CD4-positive, alpha-beta T cell treated with Interleukin-15 for 1 hour (primary cell): ENCODE results near the gene CPA4.

ENCODE experiments used
- DNase-seq: peaks from one replicate; pipeline ENCODE4 v3.0.0-alpha.2; 2020

The CPA4 gene

GRCh38 chr7:130275826-130276297 lies 17.1 kb upstream of the CPA4 start:
- DNase-seq: no peak

GRCh38 chr7:130276796-130277762 lies 15.9 kb upstream of the CPA4 start:
- no peak for DNase-seq

- no peak for DNase-seq
Measured at GRCh38 chr7:130277763-130278643, 15.0 kb upstream of the CPA4 start.

- no peak for DNase-seq
Measured at GRCh38 chr7:130278860-130279259, 14.1 kb upstream of the CPA4 start.

GRCh38 chr7:130279286-130279685 lies 13.7 kb upstream of the CPA4 start:
- no peak for DNase-seq

- DNase-seq: no peak
Measured at GRCh38 chr7:130279906-130280305, 13.1 kb upstream of the CPA4 start.

- no peak for DNase-seq
Measured at GRCh38 chr7:130281260-130281659, 11.7 kb upstream of the CPA4 start.

- DNase-seq: no peak
Measured at GRCh38 chr7:130286881-130287280, 6.1 kb upstream of the CPA4 start.

- DNase-seq: no peak
Measured at GRCh38 chr7:130288168-130288567, 4.8 kb upstream of the CPA4 start.

GRCh38 chr7:130288829-130289228 lies 4.1 kb upstream of the CPA4 start:
- no peak for DNase-seq

- DNase-seq: no peak
Measured at GRCh38 chr7:130289478-130289877, 3.5 kb upstream of the CPA4 start.

GRCh38 chr7:130290745-130291144 lies 2.2 kb upstream of the CPA4 start:
- no peak for DNase-seq

- DNase-seq: no peak
Measured at GRCh38 chr7:130293521-130293920, 560 bp downstream of the CPA4 start.

GRCh38 chr7:130294314-130294713 lies 1.4 kb downstream of the CPA4 start:
- DNase-seq: no peak

- DNase-seq: no peak
Measured at GRCh38 chr7:130296221-130296951, 3.4 kb downstream of the CPA4 start.

- DNase-seq: no peak
Measured at GRCh38 chr7:130297628-130298543, 4.9 kb downstream of the CPA4 start.

- DNase-seq: no peak
Measured at GRCh38 chr7:130298544-130299326, 5.8 kb downstream of the CPA4 start.

GRCh38 chr7:130299866-130300265 lies 6.9 kb downstream of the CPA4 start:
- no peak for DNase-seq

- DNase-seq: no peak
Measured at GRCh38 chr7:130301501-130302020, 8.6 kb downstream of the CPA4 start.

GRCh38 chr7:130302649-130303048 lies 9.7 kb downstream of the CPA4 start:
- no peak for DNase-seq

GRCh38 chr7:130303127-130303526 lies 10.2 kb downstream of the CPA4 start:
- no peak for DNase-seq
